Uterus (tissue), 2 donors: Measurements from ENCODE around the gene LGALS9C.
"Not testable (repeated sequence)": the region's sequence is repeated elsewhere in the genome, so short reads cannot be mapped to it uniquely, and the experiment has no call there.

Source experiments
- POLR2A ChIP-seq, 2 donors: fragments of 450-650 bp; IDR thresholded peaks; one replicate each; pipeline ENCODE4 v1.6.1; 2016; ENCODE audit warnings: antibody characterized with exemption in 2 of 2, mild to moderate bottlenecking in 1 of 2, moderate library complexity in 1 of 2
- TF ChIP-seq, protein P1 (sequence below), 4 experiments: fragments of 200-600 bp in 2 of 4; fragments of 450-650 bp in 2 of 4; sonication (generic) in 2 of 4; IDR thresholded peaks; one replicate each; pipeline ENCODE4 v1.5.1; 2016 to 2019; ENCODE audit warnings: antibody characterized with exemption in 4 of 4, mild to moderate bottlenecking in 2 of 4, moderate library complexity in 1 of 4

DNA sequence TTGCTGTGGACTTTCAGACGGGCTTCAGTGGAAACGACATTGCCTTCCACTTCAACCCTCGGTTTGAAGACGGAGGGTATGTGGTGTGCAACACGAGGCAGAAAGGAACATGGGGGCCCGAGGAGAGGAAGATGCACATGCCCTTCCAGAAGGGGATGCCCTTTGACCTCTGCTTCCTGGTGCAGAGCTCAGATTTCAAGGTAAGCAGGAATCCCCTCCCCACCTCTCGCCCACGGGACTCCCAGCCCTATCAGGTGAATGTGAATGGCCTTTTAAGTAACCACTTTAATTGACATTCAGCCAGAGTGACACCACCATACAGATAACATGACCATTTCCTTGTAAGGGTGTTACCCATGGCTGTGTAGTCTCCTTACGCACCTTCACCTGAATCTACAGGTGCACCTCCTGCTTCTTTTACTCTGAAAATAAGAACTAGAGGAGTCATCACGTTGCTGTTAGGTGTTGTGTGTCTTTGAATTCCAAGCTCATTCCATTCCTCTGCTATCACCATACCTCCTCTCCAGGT is 9.4 kb downstream of the LGALS9C start:
- TF ChIP-seq, protein P1, sequence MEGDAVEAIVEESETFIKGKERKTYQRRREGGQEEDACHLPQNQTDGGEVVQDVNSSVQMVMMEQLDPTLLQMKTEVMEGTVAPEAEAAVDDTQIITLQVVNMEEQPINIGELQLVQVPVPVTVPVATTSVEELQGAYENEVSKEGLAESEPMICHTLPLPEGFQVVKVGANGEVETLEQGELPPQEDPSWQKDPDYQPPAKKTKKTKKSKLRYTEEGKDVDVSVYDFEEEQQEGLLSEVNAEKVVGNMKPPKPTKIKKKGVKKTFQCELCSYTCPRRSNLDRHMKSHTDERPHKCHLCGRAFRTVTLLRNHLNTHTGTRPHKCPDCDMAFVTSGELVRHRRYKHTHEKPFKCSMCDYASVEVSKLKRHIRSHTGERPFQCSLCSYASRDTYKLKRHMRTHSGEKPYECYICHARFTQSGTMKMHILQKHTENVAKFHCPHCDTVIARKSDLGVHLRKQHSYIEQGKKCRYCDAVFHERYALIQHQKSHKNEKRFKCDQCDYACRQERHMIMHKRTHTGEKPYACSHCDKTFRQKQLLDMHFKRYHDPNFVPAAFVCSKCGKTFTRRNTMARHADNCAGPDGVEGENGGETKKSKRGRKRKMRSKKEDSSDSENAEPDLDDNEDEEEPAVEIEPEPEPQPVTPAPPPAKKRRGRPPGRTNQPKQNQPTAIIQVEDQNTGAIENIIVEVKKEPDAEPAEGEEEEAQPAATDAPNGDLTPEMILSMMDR (IDR thresholded peaks at IDR 0.05): not testable (repeated sequence)
- TF ChIP-seq POLR2A (IDR thresholded peaks at IDR 0.05): not testable (repeated sequence)
